Endothelial cell of umbilical vein (primary cell): Measurements from ENCODE around the gene YAE1. TPM values are rescaled to one million over a fixed set of nuclear protein-coding genes. Genes with fewer than 3 reads are reported as not detected.

Experiments
- BruUV-seq: library from RNA; stranded (reverse); fragments of 400-500 nt; replicated peaks from 2 replicates; lab custom pipeline; 2021; lab: Mats Ljungman, UMichigan
- CTCF ChIA-PET: fragments of 300-600, 350-600 bp; sonication (Branson Sonifier 250); formaldehyde crosslinking; loops from one replicate; lab custom pipeline; 2021; ENCODE audit warnings: antibody characterized with exemption, inconsistent platforms; lab: Charles Lee
- POLR2A ChIA-PET: fragments of 300-600, 350-600 bp; sonication (Branson Sonifier 250); formaldehyde crosslinking; loops from one replicate; lab custom pipeline; 2021; ENCODE audit warnings: antibody characterized with exemption, inconsistent platforms; lab: Charles Lee
- DNase-seq: peaks from one replicate; pipeline ENCODE4 v3.0.0-alpha.2; 2011; ENCODE audit warnings: low read depth, low spot score
- FAIRE-seq: peaks from 2 replicates; lab custom pipeline; 2011; peaks lifted over from hg19 to GRCh38; lab: Jason Lieb, UNC
- H2AFZ ChIP-seq: 2 replicates; pipeline ENCODE4 v1.6.0; 2012; ENCODE audit warnings: low read depth, low read length, control low read depth, inconsistent platforms
- H3K27ac ChIP-seq: 2 replicates; pipeline ENCODE4 v1.5.1; 2011; ENCODE audit warnings: low read depth, mild to moderate bottlenecking, control low read depth, low read length, moderate library complexity; ENCODE audit not compliant: insufficient read depth
- H3K27me3 ChIP-seq, 2 experiments: 2 replicates each; pipeline versions ENCODE4 v1.6.0 to v1.6.1; 2011; ENCODE audit warnings: low read length in 2 of 2, mixed read lengths in 1 of 2; ENCODE audit not compliant: control insufficient read depth in 2 of 2, insufficient read depth in 2 of 2
- H3K36me3 ChIP-seq, 2 experiments: 2 replicates in 1 of 2; 3 replicates in 1 of 2; pipeline ENCODE4 v1.5.1; 2011; ENCODE audit warnings: low read length in 2 of 2, mild to moderate bottlenecking in 1 of 2, moderate library complexity in 1 of 2; ENCODE audit not compliant: control insufficient read depth in 2 of 2, insufficient read depth in 2 of 2; ENCODE audit errors: extremely low read depth in 1 of 2
- H3K4me1 ChIP-seq: 3 replicates; pipeline ENCODE4 v1.5.1; 2011; ENCODE audit warnings: mild to moderate bottlenecking, low read length; ENCODE audit not compliant: control insufficient read depth, insufficient read depth; ENCODE audit errors: extremely low read depth
- H3K4me2 ChIP-seq: 2 replicates; pipeline ENCODE4 v1.6.1; 2011; ENCODE audit warnings: low read length, control low read depth, mixed read lengths; ENCODE audit not compliant: insufficient read depth
- H3K4me3 ChIP-seq, 3 experiments: fragments of 200-600 bp in 1 of 3; sonication (generic), shearing (Covaris generic) in 1 of 3; replicated peaks in 1 of 3; 2 replicates each; pipeline ENCODE4 v1.5.1; 2011 to 2016; ENCODE audit warnings: control low read depth in 3 of 3, low read length in 3 of 3, mild to moderate bottlenecking in 2 of 3, inconsistent platforms in 1 of 3, low read depth in 1 of 3, moderate library complexity in 1 of 3; ENCODE audit not compliant: insufficient read depth in 1 of 3
- H3K79me2 ChIP-seq: 2 replicates; pipeline ENCODE4 v1.6.0; 2012; ENCODE audit warnings: low read length, inconsistent platforms; ENCODE audit not compliant: control insufficient read depth, insufficient read depth
- H3K9ac ChIP-seq: replicated peaks from 2 replicates; pipeline ENCODE3; 2011; ENCODE audit warnings: low read length, control low read depth; ENCODE audit not compliant: insufficient read depth; ENCODE audit errors: extremely low read depth
- H3K9me1 ChIP-seq: replicated peaks from 3 replicates; pipeline ENCODE4 v1.6.0; 2011; ENCODE audit warnings: mild to moderate bottlenecking, low read length; ENCODE audit not compliant: control insufficient read depth, insufficient read depth; ENCODE audit errors: extremely low read depth
- H3K9me3 ChIP-seq: replicated peaks from 2 replicates; pipeline ENCODE4 v1.5.1; 2012; ENCODE audit warnings: low read length, inconsistent platforms; ENCODE audit not compliant: control insufficient read depth, insufficient read depth
- H4K20me1 ChIP-seq: replicated peaks from 2 replicates; pipeline ENCODE3; 2011; ENCODE audit warnings: mild to moderate bottlenecking, low read length; ENCODE audit not compliant: control insufficient read depth, insufficient read depth; ENCODE audit errors: extremely low read depth
- CTCF ChIP-seq, 2 donors: IDR thresholded peaks; 1 replicate in 1 of 2; 2 replicates in 1 of 2; pipeline ENCODE4 v1.5.1; 2011; ENCODE audit warnings: low read length in 2 of 2, mild to moderate bottlenecking in 2 of 2, moderate library complexity in 2 of 2, control low read depth in 1 of 2, inconsistent platforms in 1 of 2, low read depth in 1 of 2; ENCODE audit not compliant: insufficient read depth in 1 of 2; ENCODE audit errors: extremely low read depth in 1 of 2
- EZH2 ChIP-seq: IDR thresholded peaks from 2 replicates; pipeline ENCODE4 v1.6.1; 2012; ENCODE audit warnings: borderline replicate concordance, low read depth, mild to moderate bottlenecking, moderate library complexity, low read length, inconsistent platforms; ENCODE audit not compliant: severe bottlenecking
- FOS ChIP-seq: IDR thresholded peaks from 2 replicates; pipeline ENCODE4 v1.6.1; 2011; ENCODE audit warnings: mild to moderate bottlenecking, low read length, moderate library complexity, borderline replicate concordance; ENCODE audit not compliant: insufficient read depth
- GATA2 ChIP-seq: IDR thresholded peaks from 2 replicates; pipeline ENCODE4 v1.7.0; 2011; ENCODE audit warnings: low read depth, mild to moderate bottlenecking, moderate library complexity, mixed read lengths, low read length; ENCODE audit not compliant: insufficient read length, insufficient read depth
- JUN ChIP-seq: IDR thresholded peaks from 2 replicates; pipeline ENCODE4 v1.6.1; 2011; ENCODE audit warnings: borderline replicate concordance, low read depth; ENCODE audit not compliant: insufficient read length, insufficient read depth
- MAX ChIP-seq: IDR thresholded peaks from 2 replicates; pipeline ENCODE4 v1.6.1; 2011; ENCODE audit not compliant: insufficient read depth, insufficient read length
- MYC ChIP-seq: IDR thresholded peaks from one replicate; pipeline ENCODE4 v1.6.1; 2011; ENCODE audit warnings: mild to moderate bottlenecking, low read depth, low read length
- POLR2A ChIP-seq: IDR thresholded peaks from 2 replicates; pipeline ENCODE4 v1.6.1; 2012; ENCODE audit warnings: low read depth, mild to moderate bottlenecking, control low read depth, low read length
- POLR2AphosphoS5 ChIP-seq: IDR thresholded peaks from 2 replicates; pipeline ENCODE4 v1.6.1; 2012; ENCODE audit warnings: low read depth, mild to moderate bottlenecking, control low read depth, low read length, moderate library complexity; ENCODE audit not compliant: insufficient read depth
- dilution Hi-C: fragments of 300-500 bp; cut with MboI; formaldehyde crosslinking; loops from one replicate; pipeline ENCODE4 v1.15.0; 2019; ENCODE audit warnings: low sequenced_read_pairs; ENCODE audit not compliant: extremely low pct_ligation_motif_present
- intact Hi-C: fragments of 100-400 bp; cut with micrococcal nuclease; formaldehyde crosslinking; loops from one replicate; pipeline ENCODE4 v1.10.0; 2022
- polyA plus RNA-seq, 4 experiments: library from polyadenylated mRNA; depleted of rRNA in 3 of 4; stranded (reverse) in 3 of 4; unstranded in 1 of 4; fragments of >200 nt; gene quantifications; 2 replicates each; pipeline versions ENCODE4 v1.2.1 to v1.2.3, GENCODE V29; 2011 to 2012; ENCODE audit warnings: missing spikeins in 1 of 4
- total RNA-seq: library from RNA; stranded (reverse); gene quantifications from 2 replicates; pipeline ENCODE4 v1.2.3, GENCODE V29; 2021

The YAE1 gene
- total and polyA plus RNA-seq, 2 donors (not counting 3 experiments of a cell fraction or from before 2014, with no cell fraction given) = 13.3 to 20.7 TPM

GRCh38 chr7:39547336-39547735 lies 18.9 kb upstream of the YAE1 start:
- TF ChIP-seq EZH2 (no peak), FOS (no peak), JUN (no peak), MAX (no peak), MYC (no peak), POLR2AphosphoS5 (no peak), POLR2A (no peak), GATA2 (no peak)
- Histone ChIP-seq H3K27me3 (peaks cover 2 to 7% of the 10 kb centered on the region in 2 experiments), H3K9ac (no peak overlapping the region), H3K27ac (no peak overlapping the region), H3K79me2 (no peaks in the 10 kb centered on the region), H3K4me1 (no peaks in the 10 kb centered on the region), H3K9me1 (no peaks in the 10 kb centered on the region), H4K20me1 (no peaks in the 10 kb centered on the region), H3K36me3 (no peaks in the 10 kb centered on the region), H3K4me3 (no peak overlapping the region), H2AFZ (no peak overlapping the region), H3K9me3 (peaks cover 2% of the 10 kb centered on the region), H3K4me2 (no peak overlapping the region)
- dilution Hi-C loops (no loop called here), intact Hi-C loops (no loop called here)
- FAIRE-seq = no peak
- ChIA-PET CTCF (no interaction called here), POLR2A (no interaction called here)
- DNase-seq = no peak
- BruUV-seq = no TSS peak

GRCh38 chr7:39550411-39550810 lies 15.8 kb upstream of the YAE1 start:
- H3K27me3 ChIP-seq = peaks cover 5 to 9% of the 10 kb centered on the region in 2 experiments
- peaks cover 2% of the 10 kb centered on the region for H3K9me3 ChIP-seq
- TF ChIP-seq POLR2AphosphoS5 = no peak
- TF ChIP-seq POLR2A = no peak
- TF ChIP-seq CTCF (IDR thresholded peaks at IDR 0.05; ENCODE audit: extremely low read depth in 1 of 2, insufficient read depth in 1 of 2, low read depth in 1 of 2, low read length in 2 of 2) = no peak
- TF ChIP-seq GATA2 = no peak
- TF ChIP-seq FOS = no peak
- no peak for TF ChIP-seq MYC
- TF ChIP-seq MAX = no peak
- TF ChIP-seq EZH2 = no peak
- TF ChIP-seq JUN = no peak
- FAIRE-seq (no peak), DNase-seq (no peak)
- no peaks in the 10 kb centered on the region for H3K4me1 ChIP-seq
- BruUV-seq = no TSS peak
- ChIA-PET POLR2A (no interaction called here), CTCF (no interaction called here)
- H2AFZ ChIP-seq = no peak overlapping the region
- no peaks in the 10 kb centered on the region for H3K79me2 ChIP-seq
- H3K36me3 ChIP-seq = no peaks in the 10 kb centered on the region
- H3K4me2 ChIP-seq = no peak overlapping the region
- H3K4me3 ChIP-seq = no peak overlapping the region
- dilution Hi-C loops (no loop called here), intact Hi-C loops (no loop called here)
- no peak overlapping the region for H3K9ac ChIP-seq
- no peak overlapping the region for H3K27ac ChIP-seq
- H3K9me1 ChIP-seq = no peaks in the 10 kb centered on the region
- no peaks in the 10 kb centered on the region for H4K20me1 ChIP-seq
